HepG2 (cell line): Measurements from ENCODE around the gene NEK6. TPM values are rescaled to one million over a fixed set of nuclear protein-coding genes. Genes with fewer than 3 reads are reported as not detected.

Experiments
- AGO2 ChIP-seq: fragments of 200-400 bp; formaldehyde crosslinking; optimal IDR thresholded peaks from 2 replicates; pipeline ENCODE3; 2017; ENCODE audit warnings: mild to moderate bottlenecking, low read depth, low read length, moderate library complexity
- GABPB1 ChIP-seq: IDR thresholded peaks from 2 replicates; pipeline ENCODE4 v1.6.1; 2016; ENCODE audit warnings: mild to moderate bottlenecking, missing genetic modification reagents, moderate library complexity, missing compliant biosample characterization
- GATA4 ChIP-seq: sonication (generic); IDR thresholded peaks from 2 replicates; pipeline ENCODE4 v1.6.1; 2016; ENCODE audit warnings: antibody characterized with exemption, low read depth, borderline replicate concordance
- MZF1 ChIP-seq: sonication (generic); formaldehyde crosslinking; IDR thresholded peaks from 2 replicates; pipeline ENCODE4 v1.8.1; 2023; ENCODE audit warnings: mild to moderate bottlenecking, missing genetic modification reagents, borderline replicate concordance
- NRL ChIP-seq: sonication (generic); formaldehyde crosslinking; IDR thresholded peaks from 2 replicates; pipeline ENCODE4 v1.5.0; 2020; ENCODE audit warnings: missing genetic modification reagents, mild to moderate bottlenecking, moderate library complexity, borderline replicate concordance
- PAX8 ChIP-seq: sonication (generic); formaldehyde crosslinking; IDR thresholded peaks from 2 replicates; pipeline ENCODE4 v1.8.0; 2022; ENCODE audit warnings: mild to moderate bottlenecking, missing genetic modification reagents, borderline replicate concordance
- ZBTB7B ChIP-seq: sonication (generic); formaldehyde crosslinking; IDR thresholded peaks from 2 replicates; pipeline ENCODE4 v1.4.0; 2020; ENCODE audit warnings: missing genetic modification reagents
- ZFP82 ChIP-seq: sonication (generic); formaldehyde crosslinking; IDR thresholded peaks from 2 replicates; pipeline ENCODE4 v1.5.1; 2020; ENCODE audit warnings: mild to moderate bottlenecking, missing genetic modification reagents, borderline replicate concordance
- ZFP90 ChIP-seq: sonication (generic); formaldehyde crosslinking; IDR thresholded peaks from 2 replicates; pipeline ENCODE4 v1.8.0; 2022; ENCODE audit warnings: missing genetic modification reagents, mild to moderate bottlenecking, inconsistent platforms, borderline replicate concordance
- ZNF143 ChIP-seq: sonication (generic); formaldehyde crosslinking; IDR thresholded peaks from 2 replicates; pipeline ENCODE4 v1.4.0; 2020; ENCODE audit warnings: missing genetic modification reagents
- ZNF20 ChIP-seq: sonication (generic); formaldehyde crosslinking; IDR thresholded peaks from 2 replicates; pipeline ENCODE4 v1.4.0; 2020; ENCODE audit warnings: mild to moderate bottlenecking, moderate library complexity, missing genetic modification reagents
- ZNF354B ChIP-seq: sonication (generic); formaldehyde crosslinking; IDR thresholded peaks from 2 replicates; pipeline ENCODE4 v1.8.0; 2022; ENCODE audit warnings: mild to moderate bottlenecking, missing genetic modification reagents
- ZNF589 ChIP-seq: sonication (generic); formaldehyde crosslinking; conservative IDR thresholded peaks from 2 replicates; pipeline ENCODE4 v1.8.0; 2022; ENCODE audit warnings: mild to moderate bottlenecking, moderate library complexity, missing genetic modification reagents
- ZNF891 ChIP-seq: sonication (generic); formaldehyde crosslinking; IDR thresholded peaks from 2 replicates; pipeline ENCODE4 v1.5.0; 2020; ENCODE audit warnings: mild to moderate bottlenecking, missing genetic modification reagents
- ZSCAN25 ChIP-seq: sonication (generic); formaldehyde crosslinking; IDR thresholded peaks from 2 replicates; pipeline ENCODE4 v1.8.0; 2022; ENCODE audit warnings: mild to moderate bottlenecking, missing genetic modification reagents
- polyA plus RNA-seq, 8 experiments: library from polyadenylated mRNA; depleted of rRNA in 3 of 8; stranded (reverse) in 7 of 8; unstranded in 1 of 8; fragments of >200 nt; fragmentation: Illumina TruSeq in 4 of 8; extraction: Trizol in 4 of 8; gene quantifications; 2 replicates each; pipeline versions ENCODE4 v1.2.1 to v1.2.3, GENCODE V29; 2011 to 2016; ENCODE audit warnings: low read depth in 4 of 8, missing spikeins in 1 of 8, mixed read lengths in 1 of 8; ENCODE audit not compliant: insufficient read depth in 1 of 8
- total RNA-seq, 5 experiments: library from RNA; depleted of rRNA; stranded (reverse); fragments of >200 nt; fragmentation: Illumina TruSeq; extraction: Trizol; gene quantifications; 2 replicates each; pipeline ENCODE4 v1.2.3, GENCODE V29; 2016; ENCODE audit warnings: low read depth in 1 of 5
- TF ChIP-seq, protein P1 (sequence below): sonication (generic); formaldehyde crosslinking; IDR thresholded peaks from 2 replicates; pipeline ENCODE4 v1.9.0; 2021; ENCODE audit warnings: missing genetic modification reagents, borderline replicate concordance
- TF ChIP-seq, protein P2 (sequence below): sonication (generic); formaldehyde crosslinking; IDR thresholded peaks from 2 replicates; pipeline ENCODE4 v1.5.0; 2020; ENCODE audit warnings: mild to moderate bottlenecking, missing genetic modification reagents
- TF ChIP-seq, protein P3 (sequence below): sonication (generic); formaldehyde crosslinking; IDR thresholded peaks from 2 replicates; pipeline ENCODE4 v1.4.0; 2020; ENCODE audit warnings: missing genetic modification reagents
- TF ChIP-seq, protein P4 (sequence below): fragments of 450-650 bp; IDR thresholded peaks from 2 replicates; pipeline ENCODE4 v1.6.1; 2017; ENCODE audit warnings: mild to moderate bottlenecking

The NEK6 gene
- total and polyA plus RNA-seq, 2 of the 13 experiments (the other 11 are each of a cell fraction or from before 2014, with no cell fraction given) = 30.4 to 119 TPM

DNA sequence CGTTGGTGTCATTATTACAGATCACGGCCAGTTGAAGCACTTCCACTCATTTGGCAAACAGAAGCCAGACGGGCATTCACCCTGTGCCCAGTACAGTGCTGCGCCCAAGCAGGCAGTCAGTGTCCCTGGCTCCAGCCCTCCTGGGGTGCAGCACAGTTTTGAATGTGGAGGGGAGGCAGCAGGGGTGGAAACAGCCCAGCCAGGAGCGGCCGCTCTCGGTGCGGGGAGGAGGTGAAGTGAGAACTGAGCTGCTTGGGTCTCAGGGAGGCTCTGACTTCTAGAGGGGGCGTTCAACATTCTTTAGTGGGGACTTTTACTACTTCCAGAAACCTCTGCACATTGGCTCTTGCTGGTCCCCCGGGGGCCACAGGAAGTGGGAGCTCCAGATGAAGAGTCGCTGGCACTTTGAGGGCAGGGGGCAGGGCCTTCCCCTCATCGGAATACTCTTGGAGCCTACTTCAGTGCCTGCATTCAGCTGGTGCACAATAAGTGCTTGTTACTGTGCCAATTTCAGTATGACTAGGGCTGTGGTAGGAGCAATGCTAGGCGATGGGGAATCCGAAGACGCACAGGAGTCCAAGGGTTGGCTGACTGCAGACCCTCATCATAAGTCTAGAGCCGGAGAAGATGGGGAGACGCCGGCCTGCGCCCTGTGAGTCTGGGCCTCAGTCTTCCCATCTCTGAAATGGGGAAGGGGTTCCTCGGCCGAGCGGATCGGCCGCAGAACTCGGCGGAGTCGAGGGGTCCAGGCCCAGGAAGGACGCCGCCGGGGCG, 492 bp upstream of the NEK6 start (continued):
- TF ChIP-seq ZNF891 = peak; percentile 61; the same call in 1 of the 2 replicates
- TF ChIP-seq, protein P1, sequence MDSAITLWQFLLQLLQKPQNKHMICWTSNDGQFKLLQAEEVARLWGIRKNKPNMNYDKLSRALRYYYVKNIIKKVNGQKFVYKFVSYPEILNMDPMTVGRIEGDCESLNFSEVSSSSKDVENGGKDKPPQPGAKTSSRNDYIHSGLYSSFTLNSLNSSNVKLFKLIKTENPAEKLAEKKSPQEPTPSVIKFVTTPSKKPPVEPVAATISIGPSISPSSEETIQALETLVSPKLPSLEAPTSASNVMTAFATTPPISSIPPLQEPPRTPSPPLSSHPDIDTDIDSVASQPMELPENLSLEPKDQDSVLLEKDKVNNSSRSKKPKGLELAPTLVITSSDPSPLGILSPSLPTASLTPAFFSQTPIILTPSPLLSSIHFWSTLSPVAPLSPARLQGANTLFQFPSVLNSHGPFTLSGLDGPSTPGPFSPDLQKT = no peak
- TF ChIP-seq ZNF20 (CRISPR knock-in tag) = no peak
- TF ChIP-seq ZNF143 = no peak
- TF ChIP-seq, protein P2, sequence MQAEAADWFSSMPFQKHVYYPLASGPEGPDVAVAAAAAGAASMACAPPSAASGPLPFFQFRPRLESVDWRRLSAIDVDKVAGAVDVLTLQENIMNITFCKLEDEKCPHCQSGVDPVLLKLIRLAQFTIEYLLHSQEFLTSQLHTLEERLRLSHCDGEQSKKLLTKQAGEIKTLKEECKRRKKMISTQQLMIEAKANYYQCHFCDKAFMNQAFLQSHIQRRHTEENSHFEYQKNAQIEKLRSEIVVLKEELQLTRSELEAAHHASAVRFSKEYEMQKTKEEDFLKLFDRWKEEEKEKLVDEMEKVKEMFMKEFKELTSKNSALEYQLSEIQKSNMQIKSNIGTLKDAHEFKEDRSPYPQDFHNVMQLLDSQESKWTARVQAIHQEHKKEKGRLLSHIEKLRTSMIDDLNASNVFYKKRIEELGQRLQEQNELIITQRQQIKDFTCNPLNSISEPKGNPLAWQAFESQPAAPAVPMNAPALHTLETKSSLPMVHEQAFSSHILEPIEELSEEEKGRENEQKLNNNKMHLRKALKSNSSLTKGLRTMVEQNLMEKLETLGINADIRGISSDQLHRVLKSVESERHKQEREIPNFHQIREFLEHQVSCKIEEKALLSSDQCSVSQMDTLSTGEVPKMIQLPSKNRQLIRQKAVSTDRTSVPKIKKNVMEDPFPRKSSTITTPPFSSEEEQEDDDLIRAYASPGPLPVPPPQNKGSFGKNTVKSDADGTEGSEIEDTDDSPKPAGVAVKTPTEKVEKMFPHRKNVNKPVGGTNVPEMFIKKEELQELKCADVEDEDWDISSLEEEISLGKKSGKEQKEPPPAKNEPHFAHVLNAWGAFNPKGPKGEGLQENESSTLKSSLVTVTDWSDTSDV (CRISPR knock-in tag) = 0 out of 2 replicates have a peak, but pooled peaks have one; percentile 50
- TF ChIP-seq ZNF589 (CRISPR knock-in tag) = no peak
- no peak for TF ChIP-seq AGO2
- TF ChIP-seq MZF1 (CRISPR knock-in tag) = no peak
- peak; percentile 46 for TF ChIP-seq NRL (CRISPR knock-in tag)
- TF ChIP-seq ZBTB7B = no peak
- no peak for TF ChIP-seq GATA4
- TF ChIP-seq ZNF354B (CRISPR knock-in tag) = no peak
- TF ChIP-seq GABPB1 (CRISPR knock-in tag) = no peak
- TF ChIP-seq, protein P3, sequence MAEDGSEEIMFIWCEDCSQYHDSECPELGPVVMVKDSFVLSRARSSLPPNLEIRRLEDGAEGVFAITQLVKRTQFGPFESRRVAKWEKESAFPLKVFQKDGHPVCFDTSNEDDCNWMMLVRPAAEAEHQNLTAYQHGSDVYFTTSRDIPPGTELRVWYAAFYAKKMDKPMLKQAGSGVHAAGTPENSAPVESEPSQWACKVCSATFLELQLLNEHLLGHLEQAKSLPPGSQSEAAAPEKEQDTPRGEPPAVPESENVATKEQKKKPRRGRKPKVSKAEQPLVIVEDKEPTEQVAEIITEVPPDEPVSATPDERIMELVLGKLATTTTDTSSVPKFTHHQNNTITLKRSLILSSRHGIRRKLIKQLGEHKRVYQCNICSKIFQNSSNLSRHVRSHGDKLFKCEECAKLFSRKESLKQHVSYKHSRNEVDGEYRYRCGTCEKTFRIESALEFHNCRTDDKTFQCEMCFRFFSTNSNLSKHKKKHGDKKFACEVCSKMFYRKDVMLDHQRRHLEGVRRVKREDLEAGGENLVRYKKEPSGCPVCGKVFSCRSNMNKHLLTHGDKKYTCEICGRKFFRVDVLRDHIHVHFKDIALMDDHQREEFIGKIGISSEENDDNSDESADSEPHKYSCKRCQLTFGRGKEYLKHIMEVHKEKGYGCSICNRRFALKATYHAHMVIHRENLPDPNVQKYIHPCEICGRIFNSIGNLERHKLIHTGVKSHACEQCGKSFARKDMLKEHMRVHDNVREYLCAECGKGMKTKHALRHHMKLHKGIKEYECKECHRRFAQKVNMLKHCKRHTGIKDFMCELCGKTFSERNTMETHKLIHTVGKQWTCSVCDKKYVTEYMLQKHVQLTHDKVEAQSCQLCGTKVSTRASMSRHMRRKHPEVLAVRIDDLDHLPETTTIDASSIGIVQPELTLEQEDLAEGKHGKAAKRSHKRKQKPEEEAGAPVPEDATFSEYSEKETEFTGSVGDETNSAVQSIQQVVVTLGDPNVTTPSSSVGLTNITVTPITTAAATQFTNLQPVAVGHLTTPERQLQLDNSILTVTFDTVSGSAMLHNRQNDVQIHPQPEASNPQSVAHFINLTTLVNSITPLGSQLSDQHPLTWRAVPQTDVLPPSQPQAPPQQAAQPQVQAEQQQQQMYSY (CRISPR knock-in tag) = no peak
- TF ChIP-seq, protein P4, sequence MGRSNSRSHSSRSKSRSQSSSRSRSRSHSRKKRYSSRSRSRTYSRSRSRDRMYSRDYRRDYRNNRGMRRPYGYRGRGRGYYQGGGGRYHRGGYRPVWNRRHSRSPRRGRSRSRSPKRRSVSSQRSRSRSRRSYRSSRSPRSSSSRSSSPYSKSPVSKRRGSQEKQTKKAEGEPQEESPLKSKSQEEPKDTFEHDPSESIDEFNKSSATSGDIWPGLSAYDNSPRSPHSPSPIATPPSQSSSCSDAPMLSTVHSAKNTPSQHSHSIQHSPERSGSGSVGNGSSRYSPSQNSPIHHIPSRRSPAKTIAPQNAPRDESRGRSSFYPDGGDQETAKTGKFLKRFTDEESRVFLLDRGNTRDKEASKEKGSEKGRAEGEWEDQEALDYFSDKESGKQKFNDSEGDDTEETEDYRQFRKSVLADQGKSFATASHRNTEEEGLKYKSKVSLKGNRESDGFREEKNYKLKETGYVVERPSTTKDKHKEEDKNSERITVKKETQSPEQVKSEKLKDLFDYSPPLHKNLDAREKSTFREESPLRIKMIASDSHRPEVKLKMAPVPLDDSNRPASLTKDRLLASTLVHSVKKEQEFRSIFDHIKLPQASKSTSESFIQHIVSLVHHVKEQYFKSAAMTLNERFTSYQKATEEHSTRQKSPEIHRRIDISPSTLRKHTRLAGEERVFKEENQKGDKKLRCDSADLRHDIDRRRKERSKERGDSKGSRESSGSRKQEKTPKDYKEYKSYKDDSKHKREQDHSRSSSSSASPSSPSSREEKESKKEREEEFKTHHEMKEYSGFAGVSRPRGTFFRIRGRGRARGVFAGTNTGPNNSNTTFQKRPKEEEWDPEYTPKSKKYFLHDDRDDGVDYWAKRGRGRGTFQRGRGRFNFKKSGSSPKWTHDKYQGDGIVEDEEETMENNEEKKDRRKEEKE = no peak
- TF ChIP-seq ZFP82 (CRISPR knock-in tag) = no peak
- no peak for TF ChIP-seq ZFP90 (CRISPR knock-in tag)
- no peak for TF ChIP-seq ZSCAN25 (CRISPR knock-in tag)
- no peak for TF ChIP-seq PAX8 (CRISPR knock-in tag)
